ENCODE data around the gene ACR.

Gene ACR

DNA sequence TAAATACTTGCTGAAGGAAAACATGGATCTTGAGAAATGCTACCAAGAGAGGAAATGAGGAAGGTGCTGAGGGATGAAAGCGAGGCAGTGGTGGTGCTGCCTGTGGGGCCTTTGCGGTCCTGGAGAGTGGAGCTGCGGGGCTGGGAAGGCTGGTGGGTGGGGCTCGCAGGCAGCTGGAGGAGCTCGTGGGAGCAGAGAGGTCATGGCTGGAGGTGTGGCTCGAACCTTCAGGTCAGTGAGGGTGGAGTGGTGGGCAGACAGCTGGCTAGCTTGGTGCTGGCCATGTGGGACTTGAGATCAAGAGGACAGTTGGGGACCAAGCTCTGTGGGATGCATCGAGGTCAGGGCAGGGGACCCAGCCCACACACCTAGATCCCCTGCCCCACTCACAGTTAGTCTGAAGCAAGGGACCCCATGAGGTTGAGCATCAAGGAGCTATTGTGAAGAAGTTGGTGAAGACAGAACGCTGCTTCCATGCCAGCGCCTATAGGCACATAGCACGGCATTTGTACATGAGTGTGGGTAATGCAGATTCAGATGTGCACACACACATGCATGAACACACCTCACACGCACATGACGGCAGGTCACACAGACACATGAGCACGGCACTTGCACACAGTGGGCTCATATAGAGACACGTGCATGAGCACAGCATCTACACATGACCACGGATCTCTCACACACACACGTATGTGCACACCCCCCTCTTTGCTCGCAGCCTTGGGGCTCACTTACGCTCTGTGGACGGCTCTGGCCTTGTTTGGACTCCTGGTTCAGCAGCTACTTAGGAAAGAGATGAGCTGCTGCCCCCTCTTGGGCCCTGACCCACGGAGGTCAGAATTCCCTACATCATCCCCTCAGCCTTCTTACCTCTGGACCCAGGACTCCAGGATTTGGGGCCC, 34.9 kb upstream of the ACR start:
- DNase-seq (ENCODE audit: low read depth): no peak

DNA sequence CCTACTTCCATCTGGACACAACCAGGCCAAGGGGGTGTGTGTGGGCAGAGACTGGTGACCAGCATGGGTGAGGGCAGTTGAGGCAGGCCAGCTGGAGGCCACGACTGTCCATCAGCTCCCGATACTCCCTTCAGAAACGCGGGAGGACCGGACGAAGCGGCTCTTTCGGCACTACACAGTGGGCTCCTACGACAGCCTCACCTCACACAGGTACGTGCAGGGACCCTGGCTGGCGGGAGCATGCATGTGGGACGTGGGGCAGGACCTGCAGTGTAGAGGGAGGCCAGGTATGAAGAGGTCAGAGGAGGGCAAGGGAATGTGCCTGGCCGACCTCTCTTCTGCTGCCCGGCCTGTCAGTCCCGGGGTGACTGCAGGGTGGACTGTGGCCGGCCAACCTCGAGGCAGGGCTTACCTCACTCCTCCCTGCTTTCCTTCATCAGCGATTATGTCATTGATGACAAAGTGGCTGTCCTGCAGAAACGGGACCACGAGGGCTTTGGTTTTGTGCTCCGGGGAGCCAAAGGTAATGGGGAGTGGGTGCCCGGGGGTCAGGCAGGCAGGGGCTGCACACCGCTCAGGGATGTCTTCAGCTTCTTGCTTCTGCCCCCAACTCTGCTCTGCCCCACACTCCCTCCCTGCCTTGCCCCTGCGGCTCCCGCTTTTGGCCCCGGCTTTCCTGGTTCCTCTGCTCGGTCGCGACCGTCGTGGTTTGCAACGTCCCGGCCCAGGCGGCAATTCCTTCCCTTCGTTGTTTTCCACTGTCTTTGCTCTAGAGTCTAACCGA, 34.1 kb upstream of the ACR start:
- DNase-seq (ENCODE audit: low read depth): no peak

GRCh38 chr22:50704510-50705218, 33.3 kb upstream of the ACR start:
- DNase-seq (ENCODE audit: low read depth): no peak

- DNase-seq (ENCODE audit: low read depth): no peak
These were observed 32.7 kb upstream of the ACR start for GRCh38 chr22:50705219-50705691.

GRCh38 chr22:50705851-50706351, 32.1 kb upstream of the ACR start:
- DNase-seq (ENCODE audit: low read depth): no peak

DNA sequence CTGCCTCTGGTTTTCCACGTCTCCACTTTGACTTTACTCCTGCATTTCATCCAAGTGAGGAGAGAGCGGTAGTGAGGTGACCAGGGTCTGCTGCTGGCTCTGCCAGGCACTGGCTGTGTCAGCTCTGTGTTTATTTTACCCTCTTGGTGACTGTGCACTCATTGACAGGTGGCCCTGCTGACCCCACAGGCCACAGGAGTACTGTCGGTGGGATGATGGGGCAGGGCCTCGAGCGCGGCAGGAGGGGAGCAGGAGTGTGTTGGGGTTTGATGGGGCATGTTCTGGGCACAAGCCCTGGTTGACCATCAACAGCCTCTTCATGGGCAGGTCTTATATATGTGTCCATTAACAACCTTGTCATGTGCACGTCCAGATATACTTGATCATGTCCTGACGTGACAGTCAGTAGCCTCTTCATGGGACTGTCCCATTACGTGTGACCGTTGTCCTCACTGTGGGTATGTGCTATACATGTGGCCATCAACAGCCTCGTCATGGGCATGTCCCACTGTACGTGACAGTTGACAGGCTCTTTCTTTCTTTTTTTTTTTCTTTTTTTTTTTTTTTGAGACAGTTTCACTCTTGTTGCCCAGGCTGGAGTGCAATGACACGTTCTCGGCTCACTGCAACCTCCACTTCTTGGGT, 31.4 kb upstream of the ACR start:
- DNase-seq (ENCODE audit: low read depth): no peak

DNA sequence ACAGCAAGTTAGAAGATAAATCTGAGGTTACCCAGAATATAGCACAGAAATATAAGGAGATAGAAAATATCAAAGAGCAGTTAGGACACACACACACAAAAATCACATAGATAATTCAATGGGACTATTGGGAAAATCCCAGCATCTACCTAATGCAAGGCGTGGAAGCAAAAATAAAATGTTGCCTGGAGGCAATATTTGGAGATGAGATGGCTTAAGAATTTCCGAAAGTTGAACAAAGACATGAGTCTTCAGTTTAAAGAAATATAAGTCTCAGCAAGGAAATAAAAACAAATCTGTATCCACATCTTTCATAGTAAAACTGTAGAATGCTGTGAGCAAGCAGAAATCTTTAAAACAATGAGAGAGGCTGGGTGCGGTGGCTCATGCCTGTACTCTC, 29.5 kb upstream of the ACR start:
- no peak for DNase-seq (ENCODE audit: low read depth)

- no peak for DNase-seq (ENCODE audit: low read depth)
These were observed 29.0 kb upstream of the ACR start for GRCh38 chr22:50708996-50709395.

- no peak for DNase-seq (ENCODE audit: low read depth)
These were observed 27.8 kb upstream of the ACR start for GRCh38 chr22:50710221-50710620.

- DNase-seq (ENCODE audit: low read depth): no peak
These were observed 27.1 kb upstream of the ACR start for GRCh38 chr22:50710886-50711285.

DNA sequence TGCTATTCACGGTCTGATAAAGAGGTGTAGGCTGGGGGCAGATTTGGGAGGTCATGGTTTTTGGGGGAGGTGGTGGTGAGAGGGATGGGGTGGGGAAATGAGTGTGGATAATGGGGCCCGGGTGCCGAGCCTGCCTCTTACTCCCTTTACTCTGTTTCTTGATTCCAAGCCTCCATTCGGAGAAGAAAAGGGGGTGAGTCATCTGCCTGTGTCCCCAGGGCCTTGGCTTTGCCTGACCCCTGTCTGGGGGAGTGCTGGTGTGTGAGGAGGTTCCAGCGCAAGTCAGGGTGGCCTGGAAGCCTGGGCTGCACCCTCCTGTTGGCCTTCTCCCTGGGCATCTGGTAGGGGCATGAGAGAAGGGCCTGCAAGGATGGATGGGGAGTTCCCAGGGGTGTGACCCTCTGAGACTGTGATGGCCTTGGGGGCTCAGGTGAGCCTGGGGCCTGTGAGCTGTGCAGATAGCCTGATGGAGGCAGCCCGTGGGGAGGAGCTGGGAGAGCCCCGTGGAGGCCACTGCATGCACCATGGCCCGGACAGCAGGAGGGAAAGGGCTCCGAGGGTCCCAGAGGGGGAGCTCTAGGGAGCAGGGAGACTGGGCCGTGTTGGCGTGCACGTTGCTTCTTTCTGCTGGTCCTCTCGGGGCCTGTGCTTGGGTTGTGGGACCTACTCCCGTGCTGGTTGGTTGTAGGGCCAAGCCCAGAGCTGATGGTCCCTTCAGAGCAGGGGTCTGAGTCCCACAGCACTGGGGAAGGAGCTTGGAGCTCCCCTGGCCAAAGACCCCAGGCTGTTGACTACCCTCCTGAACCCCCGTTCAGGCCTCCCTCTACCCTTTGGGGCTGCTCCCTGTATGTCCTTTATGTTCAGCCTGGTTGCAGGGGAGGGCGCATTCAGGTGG, 26.3 kb upstream of the ACR start:
- no peak for DNase-seq (ENCODE audit: low read depth)

GRCh38 chr22:50712341-50713007, 25.5 kb upstream of the ACR start:
- DNase-seq (ENCODE audit: low read depth): no peak

DNA sequence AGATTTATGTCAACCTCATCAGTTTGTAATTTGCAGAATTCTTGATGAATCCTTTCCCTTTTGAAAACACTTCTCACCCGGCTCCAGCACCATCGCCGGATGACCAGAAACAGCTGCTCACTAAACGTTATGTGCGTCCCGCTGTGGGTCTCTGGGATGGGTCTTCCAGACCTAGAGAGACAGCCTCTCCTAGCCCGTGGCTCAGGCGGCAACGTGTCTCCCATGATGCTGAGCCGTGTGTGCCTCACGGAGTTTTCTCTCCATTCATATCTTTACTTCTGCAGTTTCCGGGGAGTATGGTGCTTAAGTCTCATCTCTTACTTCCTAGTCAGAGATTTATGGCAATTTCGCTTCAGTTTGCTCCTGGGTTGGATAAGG, 25.0 kb upstream of the ACR start:
- DNase-seq (ENCODE audit: low read depth): no peak

DNA sequence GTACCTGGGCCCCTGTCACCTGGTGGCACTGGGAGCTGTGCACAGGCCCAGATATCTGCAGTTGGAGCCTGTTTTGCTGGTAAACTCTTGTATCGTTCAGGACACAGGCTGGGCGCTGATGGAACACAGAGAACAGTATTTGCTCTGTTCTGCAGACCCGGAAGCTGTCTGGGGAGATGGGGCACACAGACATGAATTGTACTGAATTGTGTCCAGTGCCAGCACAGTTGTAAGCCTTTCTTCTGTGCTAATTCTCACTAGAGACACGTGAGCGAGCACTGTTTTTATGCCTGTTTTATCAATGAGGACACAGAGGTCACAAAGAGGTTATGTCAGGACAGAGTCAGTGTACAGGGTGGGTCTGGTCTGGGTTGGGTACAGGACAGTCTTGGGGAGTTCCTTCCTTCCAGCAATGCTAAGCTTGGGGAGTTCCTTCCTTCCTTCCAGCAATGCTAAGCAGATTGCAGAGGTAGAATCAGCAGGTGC, 24.4 kb upstream of the ACR start:
- no peak for DNase-seq (ENCODE audit: low read depth)

DNA sequence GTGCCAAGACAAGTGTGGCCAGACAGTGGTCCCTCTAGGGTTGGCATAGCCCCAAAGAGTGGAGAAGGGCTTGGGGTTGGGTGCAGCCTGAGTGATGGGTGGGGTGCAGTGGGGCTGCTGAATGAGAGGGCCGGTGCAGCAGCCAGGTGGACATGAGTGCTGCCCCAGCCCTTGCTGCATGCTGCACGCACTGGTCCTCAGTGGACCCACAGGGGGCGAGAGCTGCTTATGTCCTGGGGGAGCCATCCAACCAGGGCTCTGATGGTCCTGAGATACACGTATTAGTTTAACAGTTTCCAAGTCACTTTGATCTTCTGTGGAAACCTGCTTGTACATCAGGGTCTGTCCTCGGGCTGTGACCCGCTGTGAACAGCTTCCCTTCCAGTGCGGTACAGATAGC, 23.9 kb upstream of the ACR start:
- no peak for DNase-seq (ENCODE audit: low read depth)

DNA sequence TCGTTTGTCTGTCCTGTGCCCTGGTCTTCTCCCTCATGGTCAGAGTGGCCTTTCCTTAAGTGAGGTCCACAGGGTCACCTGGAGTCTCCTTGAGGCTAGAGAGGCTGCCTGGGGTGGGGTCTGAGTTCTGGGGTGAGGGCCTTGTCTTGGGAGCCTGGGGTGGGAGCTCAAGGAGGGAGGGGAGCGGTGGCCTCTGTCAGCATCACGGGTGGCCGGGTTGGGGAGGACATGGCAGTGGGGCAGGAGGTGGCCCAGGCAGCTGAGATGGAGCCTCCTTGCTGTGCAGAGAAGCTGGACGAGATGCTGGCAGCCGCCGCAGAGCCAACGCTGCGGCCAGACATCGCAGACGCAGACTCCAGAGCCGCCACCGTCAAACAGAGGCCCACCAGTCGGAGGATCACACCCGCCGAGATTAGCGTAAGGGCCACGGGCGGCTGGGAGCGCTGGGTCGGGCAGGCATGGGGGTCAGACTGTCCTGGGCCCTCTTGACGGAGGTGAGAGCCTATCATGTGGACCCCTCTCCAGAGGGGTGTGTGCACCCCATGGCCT, 23.3 kb upstream of the ACR start:
- DNase-seq (ENCODE audit: low read depth): no peak

DNA sequence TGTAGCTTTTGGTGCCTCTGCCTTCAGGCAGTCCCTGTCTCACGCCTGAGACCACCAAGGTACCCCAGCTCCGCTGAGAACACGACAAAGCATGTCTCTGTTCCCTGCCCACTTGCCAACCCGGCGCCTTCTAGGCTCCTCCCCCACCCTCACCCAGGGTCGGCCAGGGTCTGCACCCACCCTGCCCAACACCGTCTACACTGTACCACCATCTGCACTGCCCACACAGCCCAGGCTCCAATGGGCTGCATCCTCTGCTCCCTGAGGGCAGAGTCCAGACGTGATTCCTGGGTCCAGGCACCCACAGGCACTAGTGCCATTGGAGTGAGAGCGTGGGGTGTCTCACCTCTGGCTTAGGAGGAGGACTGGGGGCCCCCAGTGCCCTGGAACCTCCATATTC, 22.8 kb upstream of the ACR start:
- no peak for DNase-seq (ENCODE audit: low read depth)

DNA sequence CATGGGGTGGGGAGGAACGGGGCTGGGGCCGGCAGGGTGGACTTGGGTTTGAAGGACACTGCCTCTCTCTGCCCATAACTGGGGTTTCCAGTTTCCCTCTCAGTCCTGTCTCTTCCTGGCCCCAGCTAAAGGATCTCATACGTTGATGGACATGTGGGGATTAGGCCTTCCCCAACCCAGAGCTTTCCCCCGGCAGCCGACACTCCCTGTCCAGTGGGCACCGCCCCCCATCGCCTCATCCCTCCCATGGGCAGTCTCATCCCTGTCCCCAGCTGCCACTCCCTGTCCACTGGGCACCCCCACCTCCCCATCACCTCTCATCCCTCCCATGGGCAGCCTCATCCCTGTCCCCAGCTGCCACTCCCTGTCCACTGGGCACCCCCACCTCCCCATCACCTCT, 22.2 kb upstream of the ACR start:
- no peak for DNase-seq (ENCODE audit: low read depth)

DNA sequence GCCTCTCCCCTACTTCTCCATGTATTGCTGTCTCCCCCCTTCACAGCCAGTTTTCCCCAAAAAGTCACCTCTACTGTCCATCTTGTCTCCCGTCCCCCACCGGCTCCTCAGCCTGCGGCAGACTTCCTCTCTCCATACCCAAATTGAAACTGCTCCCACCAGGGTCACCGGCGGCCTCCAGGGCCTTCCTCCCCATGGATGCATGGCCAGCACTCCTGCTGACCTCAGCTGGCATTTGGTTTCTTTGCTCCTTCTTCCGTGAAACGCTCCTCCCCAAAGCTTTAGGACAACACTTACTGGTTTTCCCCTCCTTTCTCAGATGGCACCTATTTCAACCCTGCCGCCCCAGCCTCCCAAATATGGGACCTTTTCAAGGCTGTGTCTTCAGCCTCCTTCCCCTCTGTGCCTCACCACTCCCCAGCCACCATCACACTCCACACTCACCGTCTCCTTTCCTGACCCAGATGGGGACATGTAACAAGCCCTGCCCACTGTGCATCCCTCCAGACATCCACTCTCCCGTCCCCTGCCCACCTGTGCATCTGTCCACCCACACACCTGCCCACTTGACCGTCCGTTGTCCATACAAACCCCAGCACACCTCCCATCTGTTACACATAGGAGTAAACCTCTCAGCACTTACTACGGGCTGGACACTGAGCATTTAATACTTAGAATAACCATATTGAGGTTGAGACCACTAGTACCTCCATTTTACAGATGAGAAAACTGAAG, 21.5 kb upstream of the ACR start:
- DNase-seq (ENCODE audit: low read depth): no peak

Measured in HS-27A (cell line).